ENCODE measurements around the gene TMEM151A. TPM values are rescaled to one million over a fixed set of nuclear protein-coding genes. Genes with fewer than 3 reads are reported as not detected.
"Not testable (repeated sequence)": the region's sequence is repeated elsewhere in the genome, so short reads cannot be mapped to it uniquely, and the experiment has no call there.

TMEM151A gene
- total RNA-seq, 4 donors from 2014 or later, result not detected

- Histone ChIP-seq H3K4me3 (no peak overlapping the region), H3K9me3 (no peaks in the 10 kb centered on the region), H3K27me3 (no peaks in the 10 kb centered on the region), H3K36me3 (peaks cover 9 to 57% (median 12%) of the 10 kb centered on the region in 3 donors), H3K27ac (no peak overlapping the region), H3K4me1 (peaks cover 0 to 27% (median 13%) of the 10 kb centered on the region in 4 donors)
- 86 to 90% methylated on average over 7 of the region's 7 CpGs for WGBS, 2 donors
- no peak for DNase-seq (ENCODE audit: low spot score in 2 of 2)
- TF ChIP-seq EP300 (IDR thresholded peaks at IDR 0.05), result no peak
- TF ChIP-seq POLR2A (IDR thresholded peaks at IDR 0.05), result no peak
- TF ChIP-seq CTCF (IDR thresholded peaks at IDR 0.05), result no peak
Observed at GRCh38 chr11:66271816-66272215, 19.9 kb upstream of the TMEM151A start.

- 90 to 91% methylated on average over 2 of the region's 2 CpGs for WGBS, 2 donors
- no peak for DNase-seq (ENCODE audit: low spot score in 2 of 2)
- TF ChIP-seq POLR2A (IDR thresholded peaks at IDR 0.05) (no peak), EP300 (IDR thresholded peaks at IDR 0.05) (no peak), CTCF (IDR thresholded peaks at IDR 0.05) (no peak)
- Histone ChIP-seq H3K36me3 (peaks cover 9 to 60% (median 12%) of the 10 kb centered on the region in 3 donors), H3K4me1 (peaks cover 0 to 29% (median 13%) of the 10 kb centered on the region in 4 donors), H3K9me3 (no peaks in the 10 kb centered on the region), H3K4me3 (no peak overlapping the region), H3K27ac (no peak overlapping the region), H3K27me3 (no peaks in the 10 kb centered on the region)
Observed at GRCh38 chr11:66272596-66272995, 19.1 kb upstream of the TMEM151A start.

- H3K4me3 ChIP-seq, result no peak overlapping the region
- WGBS, 2 donors, result 33 to 67% methylated on average over 1 of the region's 1 CpG
- DNase-seq (ENCODE audit: low spot score in 2 of 2), result no peak
- TF ChIP-seq CTCF (IDR thresholded peaks at IDR 0.05) (no peak), POLR2A (IDR thresholded peaks at IDR 0.05) (no peak), EP300 (IDR thresholded peaks at IDR 0.05) (no peak)
- H3K4me1 ChIP-seq, result peaks cover 0 to 37% (median 20%) of the 10 kb centered on the region in 4 donors
- H3K36me3 ChIP-seq, result peaks cover 9 to 60% (median 12%) of the 10 kb centered on the region in 3 donors
- H3K27ac ChIP-seq, result no peak overlapping the region
- H3K27me3 ChIP-seq, result peaks cover 0 to 1% of the 10 kb centered on the region in 2 donors
- H3K9me3 ChIP-seq, result no peaks in the 10 kb centered on the region
Observed at GRCh38 chr11:66274219-66274618, 17.5 kb upstream of the TMEM151A start.

- no peak for TF ChIP-seq EP300 (IDR thresholded peaks at IDR 0.05)
- TF ChIP-seq POLR2A (IDR thresholded peaks at IDR 0.05), result no peak
- TF ChIP-seq CTCF (IDR thresholded peaks at IDR 0.05), result no peak
- Histone ChIP-seq H3K9me3 (no peaks in the 10 kb centered on the region), H3K27ac (no peak overlapping the region), H3K27me3 (peaks cover 0 to 3% of the 10 kb centered on the region in 2 donors), H3K4me1 (peaks cover 0 to 26% (median 13%) of the 10 kb centered on the region in 4 donors), H3K36me3 (peaks cover 9 to 58% (median 12%) of the 10 kb centered on the region in 3 donors), H3K4me3 (no peak overlapping the region)
- no peak for DNase-seq (ENCODE audit: low spot score in 2 of 2)
- WGBS, 2 donors, result 88 to 90% methylated on average over 8 of the region's 8 CpGs
Observed at GRCh38 chr11:66275396-66275795, 16.3 kb upstream of the TMEM151A start.

GRCh38 chr11:66275984-66276612 is 15.6 kb upstream of the TMEM151A start:
- H3K27ac ChIP-seq, result no peak overlapping the region
- no peak overlapping the region for H3K4me3 ChIP-seq
- 81 to 82% methylated on average over 14 of the region's 14 CpGs for WGBS, 2 donors
- peaks cover 9 to 57% (median 12%) of the 10 kb centered on the region in 3 donors for H3K36me3 ChIP-seq
- no peak for DNase-seq (ENCODE audit: low spot score in 2 of 2)
- TF ChIP-seq CTCF (IDR thresholded peaks at IDR 0.05) (no peak), EP300 (IDR thresholded peaks at IDR 0.05) (no peak), POLR2A (IDR thresholded peaks at IDR 0.05) (no peak)
- H3K4me1 ChIP-seq, result peaks cover 0 to 19% (median 11%) of the 10 kb centered on the region in 4 donors
- H3K27me3 ChIP-seq, result peaks cover 0 to 3% of the 10 kb centered on the region in 2 donors
- H3K9me3 ChIP-seq, result no peaks in the 10 kb centered on the region

GRCh38 chr11:66276619-66277018 is 15.1 kb upstream of the TMEM151A start:
- H3K27me3 ChIP-seq; H3K9me3 ChIP-seq; H3K4me3 ChIP-seq; H3K27ac ChIP-seq; DNase-seq (ENCODE audit: low spot score in 2 of 2): not testable (repeated sequence)
- WGBS, 2 donors, result 56 to 69% methylated on average over 11 to 13 of the region's 13 CpGs
- Histone ChIP-seq H3K36me3 (peaks cover 9 to 55% (median 12%) of the 10 kb centered on the region in 3 donors), H3K4me1 (peaks cover 0 to 15% (median 11%) of the 10 kb centered on the region in 4 donors)

- H3K36me3 ChIP-seq, result peaks cover 6 to 50% (median 12%) of the 10 kb centered on the region in 3 donors
- not testable (repeated sequence) for H3K4me3 ChIP-seq; H3K27me3 ChIP-seq; H3K9me3 ChIP-seq; H3K27ac ChIP-seq; DNase-seq (ENCODE audit: low spot score in 2 of 2)
- peaks cover 0 to 17% (median 12%) of the 10 kb centered on the region in 4 donors for H3K4me1 ChIP-seq
- whole genome bisulfite sequencing, 2 donors, result 75 to 77% methylated on average over 4 of the region's 4 CpGs
Observed at GRCh38 chr11:66277064-66277463, 14.6 kb upstream of the TMEM151A start.
